ENCODE data around the gene GLCCI1.

GRCh38 chr7:8000315-8000941, 31.8 kb downstream of the GLCCI1 start:
- TF ChIP-seq, protein P1, sequence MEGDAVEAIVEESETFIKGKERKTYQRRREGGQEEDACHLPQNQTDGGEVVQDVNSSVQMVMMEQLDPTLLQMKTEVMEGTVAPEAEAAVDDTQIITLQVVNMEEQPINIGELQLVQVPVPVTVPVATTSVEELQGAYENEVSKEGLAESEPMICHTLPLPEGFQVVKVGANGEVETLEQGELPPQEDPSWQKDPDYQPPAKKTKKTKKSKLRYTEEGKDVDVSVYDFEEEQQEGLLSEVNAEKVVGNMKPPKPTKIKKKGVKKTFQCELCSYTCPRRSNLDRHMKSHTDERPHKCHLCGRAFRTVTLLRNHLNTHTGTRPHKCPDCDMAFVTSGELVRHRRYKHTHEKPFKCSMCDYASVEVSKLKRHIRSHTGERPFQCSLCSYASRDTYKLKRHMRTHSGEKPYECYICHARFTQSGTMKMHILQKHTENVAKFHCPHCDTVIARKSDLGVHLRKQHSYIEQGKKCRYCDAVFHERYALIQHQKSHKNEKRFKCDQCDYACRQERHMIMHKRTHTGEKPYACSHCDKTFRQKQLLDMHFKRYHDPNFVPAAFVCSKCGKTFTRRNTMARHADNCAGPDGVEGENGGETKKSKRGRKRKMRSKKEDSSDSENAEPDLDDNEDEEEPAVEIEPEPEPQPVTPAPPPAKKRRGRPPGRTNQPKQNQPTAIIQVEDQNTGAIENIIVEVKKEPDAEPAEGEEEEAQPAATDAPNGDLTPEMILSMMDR (IDR thresholded peaks at IDR 0.05) = no peak
- no peak for TF ChIP-seq EP300 (IDR thresholded peaks at IDR 0.05)

All from tibial nerve (tissue), 4 donors.